ENCODE data around the gene GPC6.

- TF ChIP-seq CTCF (conservative IDR thresholded peaks at IDR 0.05; ENCODE audit: low read length): no peak
- no peak for TF ChIP-seq EZH2phosphoT487 (IDR thresholded peaks at IDR 0.05; ENCODE audit: borderline replicate concordance, low read depth, low read length)
Measured at GRCh38 chr13:93525087-93525486, 298.5 kb downstream of the GPC6 start.

Data from OCI-LY7 (cell line).